ENCODE data around the gene LAPTM5.

Gene LAPTM5

DNA sequence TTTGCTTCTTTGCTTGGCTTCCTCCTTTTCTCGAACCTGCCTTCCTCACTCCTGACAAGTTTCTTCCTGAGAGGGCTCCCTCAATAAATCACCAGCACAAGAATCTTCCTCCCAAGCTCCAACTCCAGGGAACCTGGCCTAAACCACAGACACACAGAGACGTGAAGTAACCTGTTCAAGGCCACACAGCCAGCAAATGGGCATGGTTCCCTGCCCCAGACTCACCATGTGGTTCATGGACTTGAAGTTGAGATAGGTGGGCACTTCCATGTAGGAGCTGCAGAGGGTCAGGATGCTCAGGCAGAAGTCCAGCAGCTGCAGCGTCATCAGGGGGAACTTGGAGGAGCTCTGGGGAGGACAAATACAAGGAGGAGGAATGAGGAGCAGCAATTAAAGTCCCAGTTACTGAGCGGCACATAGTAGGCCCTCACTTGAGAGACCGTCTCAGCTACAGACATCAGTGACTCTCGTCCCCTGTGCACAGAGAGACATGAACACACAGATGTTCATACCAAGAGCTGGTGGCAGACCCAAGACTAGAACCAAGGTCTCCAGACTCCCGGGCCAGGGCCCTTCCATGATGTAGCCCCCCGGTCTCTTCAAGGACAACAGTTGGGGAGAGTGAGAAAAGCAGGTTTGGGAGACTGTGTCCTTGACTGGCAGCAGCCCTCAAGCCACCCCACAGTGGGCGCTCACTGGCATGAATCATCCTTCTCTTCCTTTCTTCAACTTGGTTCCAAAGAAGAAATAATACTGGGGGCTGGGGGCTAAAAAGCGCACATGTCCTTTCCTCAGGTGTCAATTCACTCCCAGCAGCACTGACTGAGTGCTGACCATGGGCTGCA, 18.6 kb downstream of the LAPTM5 start:
- no peak for DNase-seq (ENCODE audit: extremely low read depth, low read depth)
- TF ChIP-seq, protein P1, sequence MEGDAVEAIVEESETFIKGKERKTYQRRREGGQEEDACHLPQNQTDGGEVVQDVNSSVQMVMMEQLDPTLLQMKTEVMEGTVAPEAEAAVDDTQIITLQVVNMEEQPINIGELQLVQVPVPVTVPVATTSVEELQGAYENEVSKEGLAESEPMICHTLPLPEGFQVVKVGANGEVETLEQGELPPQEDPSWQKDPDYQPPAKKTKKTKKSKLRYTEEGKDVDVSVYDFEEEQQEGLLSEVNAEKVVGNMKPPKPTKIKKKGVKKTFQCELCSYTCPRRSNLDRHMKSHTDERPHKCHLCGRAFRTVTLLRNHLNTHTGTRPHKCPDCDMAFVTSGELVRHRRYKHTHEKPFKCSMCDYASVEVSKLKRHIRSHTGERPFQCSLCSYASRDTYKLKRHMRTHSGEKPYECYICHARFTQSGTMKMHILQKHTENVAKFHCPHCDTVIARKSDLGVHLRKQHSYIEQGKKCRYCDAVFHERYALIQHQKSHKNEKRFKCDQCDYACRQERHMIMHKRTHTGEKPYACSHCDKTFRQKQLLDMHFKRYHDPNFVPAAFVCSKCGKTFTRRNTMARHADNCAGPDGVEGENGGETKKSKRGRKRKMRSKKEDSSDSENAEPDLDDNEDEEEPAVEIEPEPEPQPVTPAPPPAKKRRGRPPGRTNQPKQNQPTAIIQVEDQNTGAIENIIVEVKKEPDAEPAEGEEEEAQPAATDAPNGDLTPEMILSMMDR (IDR thresholded peaks at IDR 0.05; ENCODE audit: low read depth, low read length): no peak

DNA sequence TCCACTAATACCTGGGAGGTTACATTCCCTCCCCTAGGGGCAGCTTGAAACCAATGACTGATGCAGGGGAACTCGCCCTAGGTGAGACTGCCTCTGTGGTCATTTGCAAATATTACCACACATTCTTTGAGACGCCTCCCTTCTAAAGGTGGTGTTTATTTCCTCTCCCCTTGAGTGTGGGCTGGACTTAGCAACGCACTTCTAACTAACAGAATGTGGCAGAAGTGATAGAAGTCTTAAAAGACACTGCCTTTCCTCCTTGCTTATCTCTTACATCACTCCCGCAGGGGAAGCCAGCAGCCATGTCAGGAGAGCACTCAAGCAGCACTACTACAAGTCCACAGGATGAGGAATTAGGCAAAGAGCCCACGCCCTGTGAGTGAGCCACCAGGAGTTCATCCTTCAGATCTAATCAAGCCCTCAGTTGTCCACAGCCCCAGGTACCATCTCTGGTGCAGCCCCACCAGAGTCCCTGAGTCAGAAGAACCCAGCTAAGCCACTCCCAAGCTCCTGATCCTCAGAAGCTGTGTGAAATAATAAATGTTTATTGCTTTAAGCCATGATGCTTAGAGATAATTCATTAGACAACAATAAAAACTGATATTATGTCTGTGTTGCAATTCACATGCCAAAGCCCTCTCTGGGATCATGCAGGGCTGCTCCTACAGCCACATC, 19.4 kb downstream of the LAPTM5 start:
- TF ChIP-seq, protein P1 (IDR thresholded peaks at IDR 0.05; ENCODE audit: low read depth, low read length): no peak
- DNase-seq (ENCODE audit: extremely low read depth, low read depth): no peak

DNA sequence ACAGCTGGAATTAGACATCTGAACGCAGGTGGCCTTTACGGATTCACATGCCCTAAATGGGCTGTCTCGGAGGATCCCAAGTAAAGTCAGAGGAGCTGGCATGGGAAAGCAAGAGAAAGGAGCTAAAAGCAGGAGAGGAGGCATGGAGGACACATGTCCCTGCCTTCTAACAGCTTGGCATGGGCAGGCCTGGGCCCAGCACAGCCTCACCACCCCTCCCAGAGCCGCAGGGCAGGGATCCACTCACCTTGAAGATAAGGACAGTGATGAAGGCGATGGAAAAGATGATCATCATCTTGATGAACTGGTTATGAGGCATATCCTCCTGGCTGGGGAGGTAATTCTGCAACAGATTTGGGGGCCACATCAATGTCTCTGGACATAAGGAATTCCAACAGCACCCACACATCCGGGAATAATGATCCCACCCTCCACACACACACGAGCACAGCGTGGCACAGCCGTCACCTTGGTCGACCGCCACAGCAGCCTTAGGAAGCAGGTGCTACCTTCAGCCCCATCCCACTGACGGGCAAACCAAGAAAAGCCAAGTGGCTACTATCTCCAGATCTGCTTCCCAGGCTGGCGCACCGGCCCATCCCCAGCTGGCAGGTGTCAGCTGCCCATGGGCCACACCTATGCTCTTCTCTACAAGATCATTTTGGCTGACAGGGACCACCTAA, 20.1 kb downstream of the LAPTM5 start:
- TF ChIP-seq, protein P1 (IDR thresholded peaks at IDR 0.05; ENCODE audit: low read depth, low read length): no peak
- no peak for DNase-seq (ENCODE audit: extremely low read depth, low read depth)

DNA sequence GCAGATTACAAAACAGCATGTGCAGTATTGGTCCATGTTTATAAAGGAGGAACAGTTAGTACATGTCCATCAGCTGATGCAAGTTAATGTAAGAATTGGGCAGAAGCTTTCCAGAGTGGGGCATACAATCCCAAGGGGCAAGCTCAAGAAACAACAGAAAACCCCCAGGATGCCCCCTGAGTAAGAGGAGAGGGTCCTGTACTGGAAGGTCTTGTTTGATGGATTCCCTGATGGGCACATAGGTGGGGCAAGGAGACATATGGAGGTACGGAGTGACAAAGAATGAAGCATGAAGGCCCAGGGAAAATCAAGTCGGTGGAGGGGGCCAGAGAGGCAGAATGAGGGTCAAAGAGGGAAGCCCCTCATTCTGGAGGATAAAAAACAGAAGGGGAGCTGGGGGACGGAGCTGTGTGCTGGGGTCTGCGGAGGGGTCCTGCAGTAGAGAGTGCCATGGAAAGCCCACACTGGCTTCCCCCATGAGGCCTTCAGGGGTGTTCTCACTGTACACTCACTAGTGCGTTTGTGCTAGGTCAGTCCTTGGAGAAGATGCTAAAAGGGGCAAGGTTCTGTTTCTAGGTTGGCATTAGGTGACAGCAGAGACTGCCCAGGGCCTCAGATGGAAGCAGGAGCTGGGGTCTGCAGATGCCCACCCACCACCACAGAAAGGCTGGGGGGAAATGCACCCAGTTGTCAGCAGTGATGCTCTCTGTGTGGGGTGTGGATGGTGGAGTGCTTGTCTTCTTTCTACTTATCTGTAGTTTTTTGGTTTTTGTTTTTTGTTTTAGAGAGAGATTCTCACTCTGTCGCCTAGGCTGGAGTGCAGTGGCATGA, 21.7 kb downstream of the LAPTM5 start:
- TF ChIP-seq, protein P1 (IDR thresholded peaks at IDR 0.05; ENCODE audit: low read depth, low read length): no peak
- DNase-seq (ENCODE audit: extremely low read depth, low read depth): no peak

DNA sequence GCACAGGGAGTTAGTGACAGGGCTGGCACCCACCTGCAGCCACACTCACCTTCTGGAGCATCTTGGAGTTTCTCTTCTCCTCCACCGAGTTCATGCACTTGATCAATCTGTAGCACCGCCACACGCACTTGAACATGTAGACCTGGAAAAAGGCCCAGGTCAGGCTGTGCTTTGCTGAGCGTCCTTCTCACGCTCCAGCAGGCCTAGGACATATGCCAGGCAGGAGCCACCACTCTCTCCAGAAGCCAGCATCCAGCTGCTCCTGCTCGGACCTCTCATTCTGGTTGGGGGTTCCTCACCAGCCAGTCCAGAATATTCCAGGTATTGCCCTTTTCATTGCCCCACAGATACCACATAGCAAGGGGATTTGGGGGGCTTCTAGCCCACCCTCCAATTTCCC, 22.4 kb downstream of the LAPTM5 start:
- DNase-seq (ENCODE audit: extremely low read depth, low read depth): no peak
- TF ChIP-seq, protein P1 (IDR thresholded peaks at IDR 0.05; ENCODE audit: low read depth, low read length): no peak

DNA sequence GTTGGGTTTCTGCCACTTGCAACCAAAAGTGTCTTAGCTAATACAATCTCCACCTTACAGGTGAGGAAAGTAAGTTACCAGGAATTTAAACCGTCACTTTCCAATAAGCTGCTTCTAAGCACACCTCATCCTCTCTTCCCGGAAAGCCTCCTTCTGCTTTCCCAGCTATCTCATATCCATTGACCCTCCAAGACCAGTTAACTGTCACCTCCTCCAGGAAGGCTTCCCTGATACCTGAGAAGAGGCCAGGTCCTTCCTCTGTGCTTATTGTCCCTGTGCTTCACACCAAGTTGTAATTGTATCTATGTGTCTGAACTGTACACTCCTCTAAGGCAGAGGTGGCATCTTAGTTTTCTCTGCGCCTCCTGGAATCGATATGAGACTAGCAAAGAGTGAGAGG, 23.0 kb downstream of the LAPTM5 start:
- TF ChIP-seq, protein P1 (IDR thresholded peaks at IDR 0.05; ENCODE audit: low read depth, low read length): no peak
- no peak for DNase-seq (ENCODE audit: extremely low read depth, low read depth)

Measured in AG09319 (cell line).